Gastroesophageal sphincter (tissue), 3 donors: Measurements from ENCODE around the gene DAPK1.

Source experiments
- EP300 ChIP-seq: sonication (generic); formaldehyde crosslinking; IDR thresholded peaks from one replicate; pipeline ENCODE4 v1.6.1; 2017; ENCODE audit warnings: antibody characterized with exemption, mild to moderate bottlenecking
- POLR2A ChIP-seq, 2 donors: fragments of 450-650 bp; IDR thresholded peaks; one replicate each; pipeline ENCODE4 v1.6.1; 2017; ENCODE audit warnings: antibody characterized with exemption in 2 of 2, mild to moderate bottlenecking in 2 of 2, moderate library complexity in 1 of 2
- POLR2AphosphoS5 ChIP-seq: sonication (generic); formaldehyde crosslinking; IDR thresholded peaks from one replicate; pipeline ENCODE4 v1.6.1; 2017; ENCODE audit warnings: antibody characterized with exemption
- TF ChIP-seq, protein P1 (sequence below), 4 experiments: fragments of 200-600 bp in 2 of 4; fragments of 450-650 bp in 2 of 4; sonication (generic) in 1 of 4; IDR thresholded peaks; one replicate each; pipeline ENCODE4 v1.5.1; 2017 to 2019; ENCODE audit warnings: antibody characterized with exemption in 4 of 4, mild to moderate bottlenecking in 2 of 4, moderate library complexity in 2 of 4

DNA sequence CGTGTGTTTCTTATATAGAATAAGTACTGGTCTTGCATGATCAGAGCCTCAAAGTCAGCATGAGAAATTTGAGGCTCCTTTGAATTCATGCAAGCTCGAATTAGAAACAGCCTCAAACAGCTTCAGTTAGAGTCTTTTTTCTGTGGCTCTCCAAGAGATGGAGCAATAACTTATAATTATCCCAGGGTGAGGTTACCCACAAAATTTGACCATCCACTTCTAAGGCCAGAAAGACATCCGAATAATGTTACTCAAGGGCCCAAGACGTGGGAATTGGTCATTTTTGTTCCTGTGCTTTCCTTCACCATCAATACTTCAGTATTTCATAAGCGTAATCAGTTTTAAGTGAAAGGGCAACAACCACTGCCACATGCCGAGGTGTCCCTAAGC lies 89.7 kb downstream of the DAPK1 start:
- TF ChIP-seq, protein P1, sequence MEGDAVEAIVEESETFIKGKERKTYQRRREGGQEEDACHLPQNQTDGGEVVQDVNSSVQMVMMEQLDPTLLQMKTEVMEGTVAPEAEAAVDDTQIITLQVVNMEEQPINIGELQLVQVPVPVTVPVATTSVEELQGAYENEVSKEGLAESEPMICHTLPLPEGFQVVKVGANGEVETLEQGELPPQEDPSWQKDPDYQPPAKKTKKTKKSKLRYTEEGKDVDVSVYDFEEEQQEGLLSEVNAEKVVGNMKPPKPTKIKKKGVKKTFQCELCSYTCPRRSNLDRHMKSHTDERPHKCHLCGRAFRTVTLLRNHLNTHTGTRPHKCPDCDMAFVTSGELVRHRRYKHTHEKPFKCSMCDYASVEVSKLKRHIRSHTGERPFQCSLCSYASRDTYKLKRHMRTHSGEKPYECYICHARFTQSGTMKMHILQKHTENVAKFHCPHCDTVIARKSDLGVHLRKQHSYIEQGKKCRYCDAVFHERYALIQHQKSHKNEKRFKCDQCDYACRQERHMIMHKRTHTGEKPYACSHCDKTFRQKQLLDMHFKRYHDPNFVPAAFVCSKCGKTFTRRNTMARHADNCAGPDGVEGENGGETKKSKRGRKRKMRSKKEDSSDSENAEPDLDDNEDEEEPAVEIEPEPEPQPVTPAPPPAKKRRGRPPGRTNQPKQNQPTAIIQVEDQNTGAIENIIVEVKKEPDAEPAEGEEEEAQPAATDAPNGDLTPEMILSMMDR (IDR thresholded peaks at IDR 0.05) = no peak
- no peak for TF ChIP-seq POLR2A (IDR thresholded peaks at IDR 0.05)
- TF ChIP-seq POLR2AphosphoS5 = no peak
- no peak for TF ChIP-seq EP300
